Stimulated activated CD4-positive, alpha-beta T cell treated with anti-CD3 and anti-CD28 coated beads, TNF-alpha, amount 100 ng/mL, for 4 hours (primary cell): Measurements from ENCODE around the gene ACTA1.
"Not testable (repeated sequence)": the region's sequence is repeated elsewhere in the genome, so short reads cannot be mapped to it uniquely, and the experiment has no call there.

Experiments
- DNase-seq, 3 experiments: peaks; one replicate each; pipeline ENCODE4 v3.0.0-alpha.2; 2020; ENCODE audit warnings: low read depth in 3 of 3

The ACTA1 gene

GRCh38 chr1:229434005-229434640 lies at the start of gene ACTA1:
Gene ACTA1, minus strand, starts transcription at chr1:229434094. Its CDS starts 979 bp downstream, at chr1:229433115.
- DNase-seq, result no peak

GRCh38 chr1:229482511-229482910 lies 48.6 kb upstream of the ACTA1 start:
- no peak for DNase-seq

GRCh38 chr1:229480495-229480894 lies 46.6 kb upstream of the ACTA1 start:
- no peak for DNase-seq

GRCh38 chr1:229479660-229480399 lies 45.9 kb upstream of the ACTA1 start:
- no peak for DNase-seq

- no peak for DNase-seq
Observed at GRCh38 chr1:229478852-229479251, 45.0 kb upstream of the ACTA1 start.

GRCh38 chr1:229475859-229476258 lies 42.0 kb upstream of the ACTA1 start:
- not testable (repeated sequence) for DNase-seq

GRCh38 chr1:229474509-229474908 lies 40.6 kb upstream of the ACTA1 start:
- DNase-seq, result no peak

GRCh38 chr1:229471175-229471574 lies 37.3 kb upstream of the ACTA1 start:
- DNase-seq, result no peak

- no peak for DNase-seq
Observed at GRCh38 chr1:229470406-229471043, 36.6 kb upstream of the ACTA1 start.

GRCh38 chr1:229466887-229467286 lies 33.0 kb upstream of the ACTA1 start:
- no peak for DNase-seq

GRCh38 chr1:229464672-229465071 lies 30.8 kb upstream of the ACTA1 start:
- no peak for DNase-seq

GRCh38 chr1:229461032-229461668 lies 27.3 kb upstream of the ACTA1 start:
- no peak for DNase-seq

GRCh38 chr1:229459815-229460214 lies 25.9 kb upstream of the ACTA1 start:
- DNase-seq, result no peak

- DNase-seq, result no peak
Observed at GRCh38 chr1:229457436-229457835, 23.5 kb upstream of the ACTA1 start.

- no peak for DNase-seq
Observed at GRCh38 chr1:229456016-229456415, 22.1 kb upstream of the ACTA1 start.

GRCh38 chr1:229454056-229454455 lies 20.2 kb upstream of the ACTA1 start:
- DNase-seq, result no peak

GRCh38 chr1:229452956-229453801 lies 19.3 kb upstream of the ACTA1 start:
- DNase-seq, result no peak

- DNase-seq, result no peak
Observed at GRCh38 chr1:229448845-229449244, 15.0 kb upstream of the ACTA1 start.

- DNase-seq, result no peak
Observed at GRCh38 chr1:229448354-229448753, 14.5 kb upstream of the ACTA1 start.

GRCh38 chr1:229447809-229448252 lies 13.9 kb upstream of the ACTA1 start:
- no peak for DNase-seq

- no peak for DNase-seq
Observed at GRCh38 chr1:229445828-229446227, 11.9 kb upstream of the ACTA1 start.
